H54 (cell line): ENCODE data around the gene CSN3.
"Not testable (repeated sequence)": the region's sequence is repeated elsewhere in the genome, so short reads cannot be mapped to it uniquely, and the experiment has no call there.

ENCODE experiments used
- DNase-seq: peaks from one replicate; pipeline ENCODE4 v3.0.0; 2011; ENCODE audit warnings: low spot score, mixed read lengths; ENCODE audit not compliant: insufficient read length
- FAIRE-seq: peaks from 3 replicates; lab custom pipeline; 2011; peaks lifted over from hg19 to GRCh38; lab: Jason Lieb, UNC
- POLR2A ChIP-seq: IDR thresholded peaks from 2 replicates; pipeline ENCODE4 v1.6.1; 2011; ENCODE audit warnings: low read depth, mild to moderate bottlenecking, low read length

Gene CSN3, protein sequence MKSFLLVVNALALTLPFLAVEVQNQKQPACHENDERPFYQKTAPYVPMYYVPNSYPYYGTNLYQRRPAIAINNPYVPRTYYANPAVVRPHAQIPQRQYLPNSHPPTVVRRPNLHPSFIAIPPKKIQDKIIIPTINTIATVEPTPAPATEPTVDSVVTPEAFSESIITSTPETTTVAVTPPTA

DNA sequence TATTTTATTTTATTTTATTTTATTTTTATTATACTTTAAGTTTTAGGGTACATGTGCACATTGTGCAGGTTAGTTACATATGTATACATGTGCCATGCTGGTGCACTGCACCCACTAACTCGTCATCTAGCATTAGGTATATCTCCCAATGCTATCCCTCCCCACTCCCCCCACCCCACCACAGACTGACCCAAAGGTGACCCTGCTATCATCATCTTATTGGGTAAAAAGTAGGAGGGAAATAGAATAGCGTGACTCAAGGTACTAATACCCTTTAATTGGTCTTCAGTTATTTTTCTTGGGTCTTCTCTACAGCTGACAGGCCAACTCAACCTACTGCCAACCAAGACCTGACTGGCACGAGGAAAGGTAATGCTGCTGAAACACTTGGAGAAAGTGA lies at the start of gene CSN3:
CSN3 (plus strand) TSS at position 301 of the 400 bp plus-strand sequence. CDS start 2,223 bp downstream, outside the sequence.
- FAIRE-seq, DNase-seq: not testable (repeated sequence)

DNA sequence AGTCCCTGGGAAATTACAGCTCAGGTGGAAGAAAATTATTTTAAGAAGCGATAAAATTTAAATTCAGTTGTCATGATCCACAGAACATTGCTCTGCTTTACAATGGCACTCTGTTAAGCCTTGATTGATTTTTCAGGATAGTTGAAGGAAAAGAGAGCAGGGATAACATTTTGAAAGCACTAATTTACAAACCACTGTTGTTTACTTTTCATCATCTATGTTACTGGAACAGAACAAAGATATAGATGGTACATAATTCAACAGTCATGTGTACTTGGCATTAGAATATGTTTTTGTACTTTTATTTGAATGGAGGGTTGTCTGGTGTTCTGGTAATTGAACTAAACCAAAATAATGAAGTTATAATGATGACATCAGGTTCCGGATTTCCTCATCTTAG lies 49.5 kb upstream of the CSN3 start:
- FAIRE-seq (no peak), DNase-seq (no peak)
- TF ChIP-seq POLR2A = no peak

DNA sequence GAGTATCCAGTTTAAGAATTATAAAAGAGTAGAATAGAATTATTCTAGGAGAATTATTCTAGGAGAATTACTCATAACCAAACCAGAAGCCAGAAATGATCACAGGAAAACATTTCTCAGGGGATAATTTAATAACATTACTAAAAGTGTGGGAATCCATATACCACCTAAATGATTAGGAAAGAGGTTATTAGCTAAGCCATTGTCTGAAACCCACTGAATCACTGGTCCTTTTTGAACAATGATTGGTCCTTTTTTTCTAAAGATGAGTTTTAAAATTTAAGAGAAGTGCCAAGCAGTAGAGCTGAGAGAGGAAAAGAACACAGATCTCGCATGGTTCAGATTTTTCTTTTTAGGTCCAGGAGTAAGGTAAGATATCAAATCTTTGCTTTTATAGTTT lies 47.0 kb upstream of the CSN3 start, which contains the start of gene ODAM:
ODAM (plus strand) TSS at position 301 of the 400 bp plus-strand sequence. CDS start 819 bp downstream, outside the sequence.
- FAIRE-seq (no peak), DNase-seq (no peak)
- no peak for TF ChIP-seq POLR2A

DNA sequence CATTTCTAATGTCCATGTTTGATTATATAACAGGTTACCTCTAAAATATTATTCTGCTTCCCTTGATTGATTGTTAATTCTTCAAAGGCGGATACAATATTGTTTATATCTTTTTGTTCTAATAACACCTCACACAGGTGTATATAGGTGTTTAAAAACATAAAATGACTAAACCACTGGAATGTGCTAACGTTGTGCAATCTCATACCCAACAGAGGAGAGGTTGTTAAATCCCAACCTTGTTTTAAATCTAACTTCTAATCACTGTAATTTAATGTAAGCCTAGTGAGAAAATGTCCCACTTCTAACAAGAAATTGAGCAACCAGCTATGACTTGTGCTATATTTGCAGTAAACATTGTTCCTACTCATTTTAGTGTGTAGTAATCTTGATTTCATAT lies 45.5 kb upstream of the CSN3 start:
- DNase-seq = no peak
- no peak for FAIRE-seq
- no peak for TF ChIP-seq POLR2A

DNA sequence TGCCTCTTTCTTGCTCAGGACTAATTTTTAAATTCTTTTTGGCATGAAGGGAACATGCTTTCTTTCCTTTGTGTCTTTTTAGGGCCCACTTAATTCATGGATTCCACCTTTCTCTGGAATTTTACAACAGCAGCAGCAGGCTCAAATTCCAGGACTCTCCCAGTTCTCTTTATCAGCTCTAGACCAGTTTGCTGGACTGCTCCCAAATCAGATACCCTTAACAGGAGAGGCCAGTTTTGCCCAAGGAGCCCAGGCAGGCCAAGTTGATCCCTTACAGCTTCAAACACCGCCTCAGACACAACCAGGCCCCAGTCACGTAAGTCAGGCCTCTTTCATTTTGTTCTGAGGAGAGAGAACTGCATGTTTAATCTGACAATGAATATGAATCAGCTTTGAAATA lies 44.6 kb upstream of the CSN3 start:
- no peak for TF ChIP-seq POLR2A
- FAIRE-seq = no peak
- no peak for DNase-seq

DNA sequence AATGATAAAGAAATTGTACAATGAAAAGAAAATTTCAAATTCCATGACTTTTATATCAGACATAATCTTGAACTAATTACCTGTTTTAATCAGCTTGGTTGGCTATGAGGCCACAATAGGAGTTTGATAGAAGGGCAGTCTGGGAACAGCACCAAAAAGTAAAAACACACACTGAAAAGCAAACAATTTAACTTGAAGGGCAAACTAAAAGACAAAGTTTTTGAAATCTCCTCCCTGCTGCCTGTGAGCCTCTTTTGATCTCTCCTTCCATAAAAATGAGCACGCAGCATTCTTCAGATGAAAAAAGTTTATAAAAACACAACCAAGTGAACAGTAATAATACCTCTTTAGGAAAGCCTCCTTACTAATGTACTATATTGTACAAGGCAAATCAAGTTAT lies 38.8 kb upstream of the CSN3 start:
- DNase-seq (no peak), FAIRE-seq (no peak)
- no peak for TF ChIP-seq POLR2A

DNA sequence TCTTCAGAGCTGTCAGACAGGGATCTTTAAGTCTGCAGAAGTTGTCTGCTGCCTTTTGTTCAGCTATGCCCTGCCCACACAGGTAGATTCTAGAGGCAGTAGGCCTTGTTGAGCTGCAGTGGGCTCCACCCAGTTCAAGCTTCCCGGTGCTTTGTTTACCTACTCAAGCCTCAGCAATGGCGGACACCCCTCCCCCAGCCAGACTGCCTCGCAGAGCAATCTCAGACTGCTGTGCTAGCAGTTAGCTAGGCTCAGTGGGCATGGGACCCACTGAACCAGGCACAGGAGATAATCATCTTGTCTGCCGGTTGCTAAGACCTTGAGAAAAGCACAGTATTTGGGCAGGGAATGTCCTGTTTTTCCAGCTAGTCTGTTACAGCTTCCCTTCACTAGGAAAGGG lies 29.6 kb upstream of the CSN3 start:
- not testable (repeated sequence) for FAIRE-seq

DNA sequence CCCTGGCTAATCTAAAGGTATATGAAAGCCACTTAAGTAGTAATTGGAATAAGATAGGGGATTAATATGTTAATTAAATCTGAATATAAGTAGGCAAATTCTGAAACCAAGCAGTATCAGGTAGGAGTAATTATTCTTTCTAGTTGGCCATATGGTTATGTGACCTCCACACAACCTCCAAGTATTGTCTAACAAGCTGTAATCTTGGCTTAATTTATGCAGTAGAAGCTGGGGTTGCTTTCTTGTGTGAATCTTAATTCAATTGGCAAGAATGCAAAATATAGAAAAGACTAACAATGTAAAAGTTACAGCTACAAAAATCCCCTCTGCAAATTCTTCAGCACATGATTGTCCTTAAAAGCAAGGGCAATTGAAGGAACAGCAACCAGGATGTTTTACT lies 26.3 kb upstream of the CSN3 start:
- not testable (repeated sequence) for DNase-seq, FAIRE-seq

More for the DNA sequence above, 29.6 kb upstream of the CSN3 start:
- DNase-seq = not testable (repeated sequence)

DNA sequence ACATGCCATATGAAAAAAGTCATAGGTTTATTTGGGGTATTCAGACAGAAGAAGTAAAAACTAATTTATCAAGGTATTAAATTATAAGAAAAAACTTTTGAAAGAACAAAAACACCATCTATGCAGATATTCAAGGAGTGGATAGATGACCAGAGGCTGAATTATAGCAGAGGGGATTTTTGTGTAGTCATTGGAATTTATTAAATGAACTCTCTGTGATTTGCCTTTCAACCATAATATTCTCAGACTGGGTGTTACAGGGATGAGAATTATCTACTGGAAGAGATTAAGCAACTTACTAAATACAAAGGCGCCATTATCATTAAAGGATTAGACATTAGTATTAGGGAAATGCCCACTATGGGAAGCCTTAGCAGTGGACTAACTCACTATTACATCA lies 25.8 kb upstream of the CSN3 start:
- FAIRE-seq, DNase-seq: not testable (repeated sequence)

DNA sequence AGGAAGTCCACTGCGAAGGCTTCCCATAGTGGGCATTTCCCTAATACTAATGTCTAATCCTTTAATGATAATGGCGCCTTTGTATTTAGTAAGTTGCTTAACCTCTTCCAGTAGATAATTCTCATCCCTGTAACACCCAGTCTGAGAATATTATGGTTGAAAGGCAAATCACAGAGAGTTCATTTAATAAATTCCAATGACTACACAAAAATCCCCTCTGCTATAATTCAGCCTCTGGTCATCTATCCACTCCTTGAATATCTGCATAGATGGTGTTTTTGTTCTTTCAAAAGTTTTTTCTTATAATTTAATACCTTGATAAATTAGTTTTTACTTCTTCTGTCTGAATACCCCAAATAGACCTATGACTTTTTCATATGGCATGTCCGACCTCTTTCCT lies 21.0 kb upstream of the CSN3 start:
- not testable (repeated sequence) for FAIRE-seq, DNase-seq

DNA sequence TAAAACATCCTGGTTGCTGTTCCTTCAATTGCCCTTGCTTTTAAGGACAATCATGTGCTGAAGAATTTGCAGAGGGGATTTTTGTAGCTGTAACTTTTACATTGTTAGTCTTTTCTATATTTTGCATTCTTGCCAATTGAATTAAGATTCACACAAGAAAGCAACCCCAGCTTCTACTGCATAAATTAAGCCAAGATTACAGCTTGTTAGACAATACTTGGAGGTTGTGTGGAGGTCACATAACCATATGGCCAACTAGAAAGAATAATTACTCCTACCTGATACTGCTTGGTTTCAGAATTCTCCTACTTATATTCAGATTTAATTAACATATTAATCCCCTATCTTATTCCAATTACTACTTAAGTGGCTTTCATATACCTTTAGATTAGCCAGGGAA lies 20.6 kb upstream of the CSN3 start:
- not testable (repeated sequence) for FAIRE-seq, DNase-seq

DNA sequence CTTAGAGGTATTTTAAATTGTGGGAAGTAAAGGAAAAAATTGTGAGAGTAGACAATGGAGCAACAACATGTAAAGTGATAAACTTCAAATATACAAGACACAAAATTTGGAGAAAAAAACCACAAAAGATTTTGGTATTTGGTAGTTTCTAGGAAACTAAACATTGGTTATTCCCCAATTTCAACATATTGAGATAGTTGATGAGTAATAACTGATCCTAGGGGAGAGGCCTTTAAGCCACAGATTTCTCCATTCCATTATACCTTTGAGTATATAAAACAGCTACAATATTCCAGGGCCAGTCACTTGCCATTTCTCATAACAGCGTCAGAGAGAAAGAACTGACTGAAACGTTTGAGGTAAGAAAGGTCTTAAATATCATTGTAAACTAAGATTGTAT lies 16.6 kb upstream of the CSN3 start, which contains the start of gene FDCSP:
FDCSP (plus strand) TSS at position 301 of the 400 bp plus-strand sequence. CDS start 5,071 bp downstream, outside the sequence.
- DNase-seq (no peak), FAIRE-seq (no peak)
- no peak for TF ChIP-seq POLR2A

DNA sequence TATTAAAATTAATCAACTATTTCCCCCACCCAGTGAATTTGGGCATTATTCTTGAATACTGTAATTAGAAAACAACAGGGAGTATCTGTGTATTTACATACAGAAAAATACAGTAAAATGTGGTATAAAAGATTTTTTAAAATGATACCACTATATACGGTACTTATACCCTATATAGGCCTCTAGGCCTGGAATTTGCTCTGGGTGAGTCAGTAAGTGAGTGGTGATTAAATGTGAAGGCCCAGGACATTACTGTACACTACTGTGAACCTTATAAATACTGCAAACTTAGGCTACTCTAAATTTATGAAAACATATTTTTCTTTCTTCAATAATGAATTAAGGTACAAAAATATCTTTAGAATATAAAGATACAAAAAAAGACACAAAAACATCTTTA lies 6.3 kb upstream of the CSN3 start:
- DNase-seq (no peak), FAIRE-seq (no peak)
- no peak for TF ChIP-seq POLR2A

DNA sequence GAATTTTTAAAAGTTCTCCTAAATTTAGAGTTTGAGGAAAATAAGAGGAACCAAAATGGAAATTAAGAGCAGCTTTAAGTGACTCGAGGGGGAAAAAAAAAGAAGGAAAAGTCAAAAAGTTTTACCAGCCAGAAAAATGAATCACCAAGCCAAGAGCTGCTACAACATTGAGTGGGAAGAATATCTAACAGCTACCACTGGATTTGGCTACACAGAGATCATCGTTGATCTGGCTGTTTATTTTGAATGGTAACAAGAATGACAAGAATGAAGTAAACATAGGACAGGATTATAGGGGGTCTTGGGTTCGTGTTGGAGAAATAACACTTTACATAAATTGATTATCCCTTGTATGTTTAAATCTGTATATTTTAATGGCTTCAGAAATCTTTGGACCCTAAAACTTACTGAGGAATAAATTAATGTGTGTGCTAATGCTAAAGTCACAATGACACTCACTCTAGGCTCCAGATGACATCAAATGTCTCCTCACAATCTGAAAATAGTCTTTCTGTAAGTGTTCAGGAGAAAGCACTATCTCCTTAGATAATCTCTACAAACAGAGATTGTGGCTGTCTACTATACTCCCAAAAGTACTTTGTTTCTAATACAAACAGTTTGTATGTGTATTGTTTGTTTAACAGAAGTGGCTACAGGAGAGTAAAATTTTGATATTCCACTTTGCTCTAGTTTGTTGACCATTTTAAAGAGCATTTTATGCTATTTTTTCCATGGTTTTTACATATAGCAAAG lies 3.1 kb upstream of the CSN3 start:
- no peak for TF ChIP-seq POLR2A
- DNase-seq (no peak), FAIRE-seq (no peak)
